K562 (cell line): ENCODE measurements around the gene UQCRC2. TPM values are rescaled to one million over a fixed set of nuclear protein-coding genes. Genes with fewer than 3 reads are reported as not detected.

Experiments
- BHLHE40 ChIP-seq: IDR thresholded peaks from 2 replicates; pipeline ENCODE4 v1.6.1; 2011; ENCODE audit warnings: low read length, improper control_type of control experiment
- BMI1 ChIP-seq: fragments of 150-350 bp; IDR thresholded peaks from 2 replicates; pipeline ENCODE4 v1.6.1; 2014; ENCODE audit warnings: low read length
- CHCHD3 ChIP-seq: fragments of 250-450 bp; sonication (Bioruptor Pico); IDR thresholded peaks from 2 replicates; pipeline ENCODE4 v2.1.2; 2022; ENCODE audit warnings: mild to moderate bottlenecking
- CXXC5 ChIP-seq: fragments of 250-450 bp; sonication (Bioruptor Pico); IDR thresholded peaks from 2 replicates; pipeline ENCODE4 v1.8.0; 2022; ENCODE audit warnings: inconsistent platforms, mild to moderate bottlenecking, moderate library complexity
- ETS2 ChIP-seq: IDR thresholded peaks from 2 replicates; pipeline ENCODE4 v1.6.1; 2016; ENCODE audit warnings: borderline replicate concordance, missing genetic modification characterization, mild to moderate bottlenecking, moderate library complexity, missing compliant biosample characterization; ENCODE audit not compliant: poor library complexity, severe bottlenecking
- HDAC1 ChIP-seq, 2 experiments: fragments of 450-650 bp; IDR thresholded peaks; 2 replicates each; pipeline ENCODE4 v1.6.1; 2016 to 2017; ENCODE audit warnings: inconsistent platforms in 1 of 2, mild to moderate bottlenecking in 1 of 2, moderate library complexity in 1 of 2
- MBD1 ChIP-seq: fragments of 250-450 bp; sonication (Bioruptor Pico); IDR thresholded peaks from 2 replicates; pipeline ENCODE4 v1.8.0; 2022; ENCODE audit warnings: inconsistent platforms
- MITF ChIP-seq: IDR thresholded peaks from 2 replicates; pipeline ENCODE4 v1.6.1; 2014; ENCODE audit warnings: antibody characterized with exemption
- MNT ChIP-seq, 2 experiments: fragments of 450-650 bp; conservative IDR thresholded peaks; 2 replicates each; pipeline ENCODE4 v1.6.1; 2017; ENCODE audit warnings: mild to moderate bottlenecking in 2 of 2, moderate library complexity in 2 of 2
- MTA1 ChIP-seq: fragments of 450-650 bp; IDR thresholded peaks from 2 replicates; pipeline ENCODE4 v1.6.1; 2017; ENCODE audit warnings: borderline replicate concordance
- POLR2A ChIP-seq: fragments of 450-650 bp; conservative IDR thresholded peaks from 2 replicates; pipeline ENCODE4 v1.6.1; 2016
- RUNX1 ChIP-seq: sonication (generic); IDR thresholded peaks from 2 replicates; pipeline ENCODE4 v1.6.1; 2016; ENCODE audit warnings: antibody characterized with exemption, low read depth
- SIRT6 ChIP-seq: IDR thresholded peaks from one replicate; pipeline ENCODE4 v1.6.1; 2012; ENCODE audit warnings: low read depth, mild to moderate bottlenecking, control low read depth, inconsistent platforms, low read length, moderate library complexity
- SMAD1 ChIP-seq: fragments of 150-350 bp; IDR thresholded peaks from 2 replicates; pipeline ENCODE4 v1.6.1; 2014; ENCODE audit warnings: low read length, low read depth; ENCODE audit not compliant: partially characterized antibody
- TRIM24 ChIP-seq, 2 experiments: fragments of 450-650 bp; IDR thresholded peaks; 2 replicates each; pipeline ENCODE4 v1.6.1; 2016
- ZFP91 ChIP-seq: sonication (generic); formaldehyde crosslinking; IDR thresholded peaks from 2 replicates; pipeline ENCODE4 v1.8.0; 2022; ENCODE audit warnings: mild to moderate bottlenecking, missing genetic modification reagents
- ZNF316 ChIP-seq: fragments of 450-650 bp; IDR thresholded peaks from 2 replicates; pipeline ENCODE4 v1.6.1; 2016
- ZNF707 ChIP-seq: fragments of 250-450 bp; sonication (Bioruptor Pico); conservative IDR thresholded peaks from 2 replicates; pipeline ENCODE4 v1.8.0; 2022; ENCODE audit warnings: inconsistent platforms, mild to moderate bottlenecking, moderate library complexity
- ZNF780A ChIP-seq: fragments of 250-450 bp; sonication (Bioruptor Pico); IDR thresholded peaks from 2 replicates; pipeline ENCODE4 v1.5.0; 2021; ENCODE audit warnings: mild to moderate bottlenecking
- polyA plus RNA-seq, 8 experiments: library from polyadenylated mRNA; depleted of rRNA in 4 of 8; stranded (reverse) in 5 of 8; unstranded in 3 of 8; fragments of >200 nt; fragmentation: Nextera tagmentation in 2 of 8; fragmentation: Illumina TruSeq in 1 of 8; extraction: Ambion mirVana in 2 of 8; extraction: Trizol in 1 of 8; gene quantifications; 2 replicates each; pipeline versions ENCODE4 v1.2.1 to v1.2.3, GENCODE V29; 2011 to 2014; ENCODE audit warnings: inconsistent platforms in 1 of 8, missing spikeins in 1 of 8
- total RNA-seq, 7 experiments: library from RNA; depleted of rRNA in 6 of 7; stranded (reverse); fragments of >200 nt in 6 of 7; fragmentation: Illumina TruSeq in 2 of 7; extraction: Trizol in 2 of 7; gene quantifications; 2 replicates each; pipeline versions ENCODE4 v1.2.1 to v1.2.3, GENCODE V29; 2011 to 2021; ENCODE audit warnings: low replicate concordance in 1 of 7
- TF ChIP-seq, protein P1 (sequence below): sonication (generic); IDR thresholded peaks from 2 replicates; pipeline ENCODE4 v1.6.1; 2016

UQCRC2 gene
- total and polyA plus RNA-seq, 9 of the 15 experiments (the other 6 are each of a cell fraction or from before 2014, with no cell fraction given), result 177 to 516 (median 319) TPM

GRCh38 chr16:21994856-21995465 lies 41.8 kb downstream of the UQCRC2 start (continued):
- TF ChIP-seq SMAD1 (no peak), SIRT6 (no peak), MBD1 (CRISPR knock-in tag) (no peak), HDAC1 (IDR thresholded peaks at IDR 0.05) (no peak), BMI1 (no peak), ZFP91 (CRISPR knock-in tag) (no peak), POLR2A (peak; percentile 77), ZNF316 (peak; percentile 80), BHLHE40 (peak; percentile 29; the same call in 1 of the 2 replicates), ETS2 (no peak), RUNX1 (no peak), MTA1 (no peak), CHCHD3 (CRISPR knock-in tag) (no peak), MNT (conservative IDR thresholded peaks at IDR 0.05) (peak; percentile 48 to 52; a peak in 1 of 4 replicates), ZNF707 (CRISPR knock-in tag) (no peak), ZNF780A (CRISPR knock-in tag) (no peak), MITF (peak; percentile 70), CXXC5 (CRISPR knock-in tag) (peak; percentile 47; the same call in 1 of the 2 replicates), TRIM24 (IDR thresholded peaks at IDR 0.05) (peak in 1 of 2 experiments; percentile 58; a peak in 1 of 4 replicates)
- TF ChIP-seq, protein P1, sequence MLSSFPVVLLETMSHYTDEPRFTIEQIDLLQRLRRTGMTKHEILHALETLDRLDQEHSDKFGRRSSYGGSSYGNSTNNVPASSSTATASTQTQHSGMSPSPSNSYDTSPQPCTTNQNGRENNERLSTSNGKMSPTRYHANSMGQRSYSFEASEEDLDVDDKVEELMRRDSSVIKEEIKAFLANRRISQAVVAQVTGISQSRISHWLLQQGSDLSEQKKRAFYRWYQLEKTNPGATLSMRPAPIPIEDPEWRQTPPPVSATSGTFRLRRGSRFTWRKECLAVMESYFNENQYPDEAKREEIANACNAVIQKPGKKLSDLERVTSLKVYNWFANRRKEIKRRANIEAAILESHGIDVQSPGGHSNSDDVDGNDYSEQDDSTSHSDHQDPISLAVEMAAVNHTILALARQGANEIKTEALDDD, result peak; percentile 69
